ENCODE measurements around the gene XKRX. TPM values are rescaled to one million over a fixed set of nuclear protein-coding genes. Genes with fewer than 3 reads are reported as not detected.
A peak's percentile ranks its signal among the peaks of the same experiment; 100 is the strongest.

The XKRX gene
- total RNA-seq (not detected), polyA plus RNA-seq (not detected)

- DNase-seq, result peak in 3 of 5 donors; percentile 4 to 51 (median 50)
- ChIA-PET POLR2A (no interaction called here), CTCF (no interaction called here)
- peaks cover 0 to 2% (median 0%) of the 10 kb centered on the region in 3 donors for H3K36me3 Mint-ChIP-seq
- H3K4me3 Mint-ChIP-seq, result peak within 1 kb of the TSS; percentile 78 to 92 (median 89)
- no peaks in the 10 kb centered on the region for H3K9me3 ChIP-seq (ENCODE audit: low read length)
- H3K27ac ChIP-seq (ENCODE audit: low read depth, low read length), result no peak within 1 kb of the TSS
- H3K4me1 Mint-ChIP-seq, result peaks cover 6 to 16% (median 7%) of the 10 kb centered on the region in 3 donors
- peaks cover 11% of the 10 kb centered on the region for H3K4me1 ChIP-seq (ENCODE audit: insufficient read depth, low read length)
- no peaks in the 10 kb centered on the region for H3K36me3 ChIP-seq (ENCODE audit: insufficient read depth, low read length)
- no peaks in the 10 kb centered on the region for H3K27me3 ChIP-seq (ENCODE audit: insufficient read depth, low read length, poor library complexity, severe bottlenecking)
- peak within 1 kb of the TSS in 5 of 8 donors; percentile 38 to 83 (median 64) for H3K27ac Mint-ChIP-seq
- peak within 1 kb of the TSS; percentile 43 for H3K4me3 ChIP-seq (ENCODE audit: low read length)
- H3K9me3 Mint-ChIP-seq, result no peaks in the 10 kb centered on the region
- peaks cover 7 to 16% of the 10 kb centered on the region in 2 donors for H3K27me3 Mint-ChIP-seq
These were observed at the start of gene XKRX for GRCh38 chrX:100928660-100929613. Gene XKRX (minus strand): TSS chrX:100928917. CDS start chrX:100928304, 613 bp downstream.

- H3K36me3 ChIP-seq (ENCODE audit: insufficient read depth, low read length), result no peaks in the 10 kb centered on the region
- Mint-ChIP-seq H3K27me3 (no peaks in the 10 kb centered on the region), H3K4me3 (no peak overlapping the region), H3K27ac (no peak overlapping the region), H3K9me3 (no peaks in the 10 kb centered on the region), H3K4me1 (no peaks in the 10 kb centered on the region), H3K36me3 (peaks cover under 1 to 5% (median 4%) of the 10 kb centered on the region in 3 donors)
- no peak for DNase-seq
- no peak overlapping the region for H3K27ac ChIP-seq (ENCODE audit: low read depth, low read length)
- H3K4me3 ChIP-seq (ENCODE audit: low read length), result no peak overlapping the region
- ChIA-PET POLR2A (no interaction called here), CTCF (no interaction called here)
- no peaks in the 10 kb centered on the region for H3K9me3 ChIP-seq (ENCODE audit: low read length)
- no peaks in the 10 kb centered on the region for H3K4me1 ChIP-seq (ENCODE audit: insufficient read depth, low read length)
- no peaks in the 10 kb centered on the region for H3K27me3 ChIP-seq (ENCODE audit: insufficient read depth, low read length, poor library complexity, severe bottlenecking)
These were observed 47.5 kb upstream of the XKRX start for GRCh38 chrX:100976211-100976610.

GRCh38 chrX:100975212-100975611 lies 46.5 kb upstream of the XKRX start:
- ChIA-PET CTCF (no interaction called here), POLR2A (no interaction called here)
- H3K9me3 ChIP-seq (ENCODE audit: low read length), result no peaks in the 10 kb centered on the region
- H3K27me3 ChIP-seq (ENCODE audit: insufficient read depth, low read length, poor library complexity, severe bottlenecking), result no peaks in the 10 kb centered on the region
- H3K27ac Mint-ChIP-seq, result no peak overlapping the region
- no peaks in the 10 kb centered on the region for H3K9me3 Mint-ChIP-seq
- no peaks in the 10 kb centered on the region for H3K27me3 Mint-ChIP-seq
- H3K27ac ChIP-seq (ENCODE audit: low read depth, low read length), result no peak overlapping the region
- no peaks in the 10 kb centered on the region for H3K4me1 ChIP-seq (ENCODE audit: insufficient read depth, low read length)
- H3K4me3 Mint-ChIP-seq, result no peak overlapping the region
- no peak overlapping the region for H3K4me3 ChIP-seq (ENCODE audit: low read length)
- peaks cover 0 to 5% (median 4%) of the 10 kb centered on the region in 3 donors for H3K36me3 Mint-ChIP-seq
- DNase-seq, result no peak
- no peaks in the 10 kb centered on the region for H3K36me3 ChIP-seq (ENCODE audit: insufficient read depth, low read length)
- H3K4me1 Mint-ChIP-seq, result no peaks in the 10 kb centered on the region

- H3K9me3 Mint-ChIP-seq, result no peaks in the 10 kb centered on the region
- H3K9me3 ChIP-seq (ENCODE audit: low read length), result no peaks in the 10 kb centered on the region
- H3K36me3 Mint-ChIP-seq, result peaks cover 0 to 5% (median 4%) of the 10 kb centered on the region in 3 donors
- H3K4me3 Mint-ChIP-seq, result no peak overlapping the region
- H3K27me3 ChIP-seq (ENCODE audit: insufficient read depth, low read length, poor library complexity, severe bottlenecking), result no peaks in the 10 kb centered on the region
- H3K4me3 ChIP-seq (ENCODE audit: low read length), result no peak overlapping the region
- no peaks in the 10 kb centered on the region for H3K4me1 Mint-ChIP-seq
- ChIA-PET POLR2A (no interaction called here), CTCF (no interaction called here)
- no peak for DNase-seq
- H3K36me3 ChIP-seq (ENCODE audit: insufficient read depth, low read length), result no peaks in the 10 kb centered on the region
- no peak overlapping the region for H3K27ac Mint-ChIP-seq
- no peaks in the 10 kb centered on the region for H3K4me1 ChIP-seq (ENCODE audit: insufficient read depth, low read length)
- no peaks in the 10 kb centered on the region for H3K27me3 Mint-ChIP-seq
- no peak overlapping the region for H3K27ac ChIP-seq (ENCODE audit: low read depth, low read length)
These were observed 44.7 kb upstream of the XKRX start for GRCh38 chrX:100973411-100973810.

GRCh38 chrX:100969936-100970335 lies 41.2 kb upstream of the XKRX start:
- no peak overlapping the region for H3K27ac Mint-ChIP-seq
- POLR2A ChIA-PET, result no interaction called here
- Histone ChIP-seq H3K36me3 (ENCODE audit: insufficient read depth, low read length) (no peaks in the 10 kb centered on the region), H3K27ac (ENCODE audit: low read depth, low read length) (no peak overlapping the region), H3K9me3 (ENCODE audit: low read length) (no peaks in the 10 kb centered on the region), H3K27me3 (ENCODE audit: insufficient read depth, low read length, poor library complexity, severe bottlenecking) (no peaks in the 10 kb centered on the region), H3K4me3 (ENCODE audit: low read length) (no peak overlapping the region), H3K4me1 (ENCODE audit: insufficient read depth, low read length) (no peaks in the 10 kb centered on the region)
- no peaks in the 10 kb centered on the region for H3K27me3 Mint-ChIP-seq
- no peak overlapping the region for H3K4me3 Mint-ChIP-seq
- no peak for DNase-seq
- H3K9me3 Mint-ChIP-seq, result no peaks in the 10 kb centered on the region
- peaks cover 0 to 3% (median 2%) of the 10 kb centered on the region in 3 donors for H3K36me3 Mint-ChIP-seq
- CTCF ChIA-PET, result no interaction called here
- no peaks in the 10 kb centered on the region for H3K4me1 Mint-ChIP-seq

- Histone ChIP-seq H3K36me3 (ENCODE audit: insufficient read depth, low read length) (no peaks in the 10 kb centered on the region), H3K27me3 (ENCODE audit: insufficient read depth, low read length, poor library complexity, severe bottlenecking) (no peaks in the 10 kb centered on the region), H3K4me1 (ENCODE audit: insufficient read depth, low read length) (no peaks in the 10 kb centered on the region), H3K27ac (ENCODE audit: low read depth, low read length) (no peak within 1 kb of the TSS), H3K9me3 (ENCODE audit: low read length) (no peaks in the 10 kb centered on the region), H3K4me3 (ENCODE audit: low read length) (no peak within 1 kb of the TSS)
- H3K36me3 Mint-ChIP-seq, result peaks cover 0 to 2% (median 0%) of the 10 kb centered on the region in 3 donors
- H3K4me1 Mint-ChIP-seq, result no peaks in the 10 kb centered on the region
- H3K9me3 Mint-ChIP-seq, result no peaks in the 10 kb centered on the region
- DNase-seq, result no peak
- H3K27ac Mint-ChIP-seq, result peak within 1 kb of the TSS in 1 of 8 donors; percentile 43
- H3K27me3 Mint-ChIP-seq, result no peaks in the 10 kb centered on the region
- H3K4me3 Mint-ChIP-seq, result no peak within 1 kb of the TSS
- ChIA-PET CTCF (no interaction called here), POLR2A (no interaction called here)
These were observed 40.7 kb upstream of the XKRX start, which contains the start of gene ARL13A for GRCh38 chrX:100969408-100969807. Gene ARL13A (plus strand): TSS chrX:100969708. CDS start chrX:100973690, 3,982 bp downstream.

GRCh38 chrX:100964362-100964761 lies 35.6 kb upstream of the XKRX start:
- Histone ChIP-seq H3K27ac (ENCODE audit: low read depth, low read length) (no peak overlapping the region), H3K27me3 (ENCODE audit: insufficient read depth, low read length, poor library complexity, severe bottlenecking) (no peaks in the 10 kb centered on the region), H3K4me3 (ENCODE audit: low read length) (no peak overlapping the region), H3K36me3 (ENCODE audit: insufficient read depth, low read length) (no peaks in the 10 kb centered on the region), H3K9me3 (ENCODE audit: low read length) (no peaks in the 10 kb centered on the region), H3K4me1 (ENCODE audit: insufficient read depth, low read length) (no peaks in the 10 kb centered on the region)
- CTCF ChIA-PET, result no interaction called here
- no peak for DNase-seq
- H3K4me3 Mint-ChIP-seq, result no peak overlapping the region
- no peaks in the 10 kb centered on the region for H3K36me3 Mint-ChIP-seq
- H3K27me3 Mint-ChIP-seq, result no peaks in the 10 kb centered on the region
- no peaks in the 10 kb centered on the region for H3K4me1 Mint-ChIP-seq
- no peak overlapping the region for H3K27ac Mint-ChIP-seq
- POLR2A ChIA-PET, result no interaction called here
- peaks cover 0 to under 1% (median 0%) of the 10 kb centered on the region in 5 donors for H3K9me3 Mint-ChIP-seq

GRCh38 chrX:100962811-100963210 lies 34.1 kb upstream of the XKRX start:
- DNase-seq, result no peak
- H3K27ac ChIP-seq (ENCODE audit: low read depth, low read length), result no peak overlapping the region
- H3K27me3 ChIP-seq (ENCODE audit: insufficient read depth, low read length, poor library complexity, severe bottlenecking), result no peaks in the 10 kb centered on the region
- Mint-ChIP-seq H3K36me3 (no peaks in the 10 kb centered on the region), H3K27ac (no peak overlapping the region), H3K27me3 (no peaks in the 10 kb centered on the region), H3K4me1 (no peaks in the 10 kb centered on the region), H3K4me3 (no peak overlapping the region), H3K9me3 (peaks cover 0 to 3% (median 0%) of the 10 kb centered on the region in 5 donors)
- H3K36me3 ChIP-seq (ENCODE audit: insufficient read depth, low read length), result no peaks in the 10 kb centered on the region
- H3K4me3 ChIP-seq (ENCODE audit: low read length), result no peak overlapping the region
- H3K9me3 ChIP-seq (ENCODE audit: low read length), result no peaks in the 10 kb centered on the region
- no peaks in the 10 kb centered on the region for H3K4me1 ChIP-seq (ENCODE audit: insufficient read depth, low read length)
- CTCF ChIA-PET, result no interaction called here
- POLR2A ChIA-PET, result no interaction called here

Measured in CD8-positive, alpha-beta memory T cell (primary cell).